ENCODE results near the gene LYVE1. TPM values are rescaled to one million over a fixed set of nuclear protein-coding genes. Genes with fewer than 3 reads are reported as not detected.

Gene LYVE1
- total RNA-seq, 1 donor from 2014 or later: 0.27 TPM

DNA sequence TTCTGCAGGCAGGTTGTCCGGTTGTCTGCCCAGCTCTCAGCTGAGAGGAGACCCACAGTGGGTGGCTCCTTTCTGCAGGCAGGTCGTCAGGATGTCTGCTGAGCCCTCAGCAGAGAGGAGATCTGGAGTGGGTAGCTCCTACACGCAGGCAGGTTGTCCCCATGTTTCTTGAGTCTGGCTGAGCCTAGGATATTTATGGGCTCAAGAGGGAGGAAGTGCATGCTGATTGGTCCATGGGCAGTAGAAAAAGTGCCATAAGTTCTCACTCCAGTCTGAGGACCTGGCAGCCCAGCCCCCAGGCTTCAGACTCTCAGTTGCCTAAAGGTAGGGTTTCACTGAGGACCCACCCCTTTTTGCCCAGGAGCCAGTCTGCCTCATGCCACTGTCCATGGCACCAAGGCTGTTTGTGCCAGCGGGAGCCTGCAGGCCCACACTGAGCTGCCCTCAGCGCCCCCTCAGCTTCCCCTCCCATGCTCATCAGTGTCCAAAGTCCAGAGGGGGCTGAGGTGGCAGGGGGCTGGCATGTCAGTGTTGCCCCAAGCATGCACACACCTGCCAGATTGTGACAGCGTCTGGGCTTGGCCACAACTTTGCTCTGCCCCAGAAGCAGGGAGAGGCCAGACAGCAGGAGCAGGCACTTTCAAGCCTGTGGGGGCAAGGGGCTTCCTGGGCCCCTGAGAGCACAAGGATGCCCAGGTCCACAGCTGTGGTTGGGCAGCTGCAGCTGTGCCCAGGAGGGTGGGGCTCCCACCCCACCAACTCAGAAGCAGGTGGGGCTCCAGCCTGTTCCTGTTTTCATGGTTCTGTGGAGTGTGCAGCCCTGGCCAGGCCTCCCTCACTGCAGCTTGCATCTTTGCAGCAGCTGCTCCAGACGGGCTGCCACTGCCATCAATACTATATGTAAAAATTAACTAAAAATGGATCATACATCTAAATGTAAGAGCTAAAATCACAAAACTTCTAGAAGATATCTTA lies 23.7 kb downstream of the LYVE1 start:
- Histone ChIP-seq H3K4me2 (ENCODE audit: low read length) (no peak overlapping the region), H3K9me3 (ENCODE audit: insufficient read depth, low read depth, low read length) (no peaks in the 10 kb centered on the region), H3K4me1 (ENCODE audit: insufficient read depth, low read length) (peaks cover 5% of the 10 kb centered on the region), H3K27ac (ENCODE audit: low read depth, low read length) (no peak overlapping the region), H3K9ac (ENCODE audit: low read length) (no peak overlapping the region), H3K4me3 (ENCODE audit: insufficient read depth, low read depth, low read length) (no peak overlapping the region), H3K27me3 (ENCODE audit: insufficient read depth, low read length) (no peaks in the 10 kb centered on the region), H3K36me3 (ENCODE audit: insufficient read depth, low read length) (no peaks in the 10 kb centered on the region), H4K20me1 (ENCODE audit: insufficient read depth, low read length) (no peaks in the 10 kb centered on the region), H2AFZ (ENCODE audit: low read depth, low read length) (no peak overlapping the region), H3K79me2 (ENCODE audit: insufficient read depth, low read length) (peaks cover 8% of the 10 kb centered on the region)
- TF ChIP-seq, protein P1, sequence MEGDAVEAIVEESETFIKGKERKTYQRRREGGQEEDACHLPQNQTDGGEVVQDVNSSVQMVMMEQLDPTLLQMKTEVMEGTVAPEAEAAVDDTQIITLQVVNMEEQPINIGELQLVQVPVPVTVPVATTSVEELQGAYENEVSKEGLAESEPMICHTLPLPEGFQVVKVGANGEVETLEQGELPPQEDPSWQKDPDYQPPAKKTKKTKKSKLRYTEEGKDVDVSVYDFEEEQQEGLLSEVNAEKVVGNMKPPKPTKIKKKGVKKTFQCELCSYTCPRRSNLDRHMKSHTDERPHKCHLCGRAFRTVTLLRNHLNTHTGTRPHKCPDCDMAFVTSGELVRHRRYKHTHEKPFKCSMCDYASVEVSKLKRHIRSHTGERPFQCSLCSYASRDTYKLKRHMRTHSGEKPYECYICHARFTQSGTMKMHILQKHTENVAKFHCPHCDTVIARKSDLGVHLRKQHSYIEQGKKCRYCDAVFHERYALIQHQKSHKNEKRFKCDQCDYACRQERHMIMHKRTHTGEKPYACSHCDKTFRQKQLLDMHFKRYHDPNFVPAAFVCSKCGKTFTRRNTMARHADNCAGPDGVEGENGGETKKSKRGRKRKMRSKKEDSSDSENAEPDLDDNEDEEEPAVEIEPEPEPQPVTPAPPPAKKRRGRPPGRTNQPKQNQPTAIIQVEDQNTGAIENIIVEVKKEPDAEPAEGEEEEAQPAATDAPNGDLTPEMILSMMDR (IDR thresholded peaks at IDR 0.05; ENCODE audit: insufficient read depth, low read depth, low read length): no peak
- no peak for TF ChIP-seq EZH2 (IDR thresholded peaks at IDR 0.05; ENCODE audit: insufficient read depth, low read length)
- Mint-ChIP-seq H3K4me1 (ENCODE audit: low read depth, unreplicated experiment) (peaks cover 4% of the 10 kb centered on the region), H3K36me3 (ENCODE audit: low read depth, unreplicated experiment) (no peaks in the 10 kb centered on the region), H3K27me3 (ENCODE audit: low read depth, unreplicated experiment) (peaks cover 4% of the 10 kb centered on the region), H3K4me3 (ENCODE audit: unreplicated experiment) (no peak overlapping the region), H3K27ac (ENCODE audit: unreplicated experiment) (no peak overlapping the region), H3K9me3 (ENCODE audit: unreplicated experiment) (no peaks in the 10 kb centered on the region)
- DNase-seq (ENCODE audit: low read depth) (no peak), FAIRE-seq (no peak)

DNA sequence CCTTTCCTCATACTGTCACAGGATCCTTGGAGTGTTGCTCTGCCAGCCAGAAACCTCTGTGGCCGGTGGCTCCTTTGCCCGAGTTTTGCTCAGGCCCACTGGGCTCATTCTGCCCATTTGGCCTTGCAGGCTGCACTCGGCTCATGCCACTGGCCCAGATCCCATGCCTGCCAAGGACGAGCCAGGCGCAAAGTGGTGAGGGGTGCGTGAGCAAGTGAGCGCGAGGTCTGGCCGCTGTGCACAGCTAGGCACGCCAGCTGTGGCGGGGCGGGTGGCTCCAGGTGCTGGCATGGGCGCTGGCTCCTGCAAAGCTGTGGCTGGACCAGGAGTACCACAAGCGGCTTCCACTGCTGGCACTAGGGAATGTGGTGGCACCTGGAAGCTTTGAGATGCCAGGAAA lies 24.7 kb downstream of the LYVE1 start:
- DNase-seq (ENCODE audit: low read depth): no peak
- FAIRE-seq: no peak

More for the DNA sequence above, 24.7 kb downstream of the LYVE1 start:
- Mint-ChIP-seq H3K27ac (ENCODE audit: unreplicated experiment) (no peak overlapping the region), H3K4me1 (ENCODE audit: low read depth, unreplicated experiment) (peaks cover 6% of the 10 kb centered on the region), H3K36me3 (ENCODE audit: low read depth, unreplicated experiment) (no peaks in the 10 kb centered on the region), H3K4me3 (ENCODE audit: unreplicated experiment) (no peak overlapping the region), H3K9me3 (ENCODE audit: unreplicated experiment) (no peaks in the 10 kb centered on the region), H3K27me3 (ENCODE audit: low read depth, unreplicated experiment) (peaks cover 4% of the 10 kb centered on the region)
- Histone ChIP-seq H3K27me3 (ENCODE audit: insufficient read depth, low read length) (no peaks in the 10 kb centered on the region), H3K4me2 (ENCODE audit: low read length) (no peak overlapping the region), H3K4me3 (ENCODE audit: insufficient read depth, low read depth, low read length) (no peak overlapping the region), H3K79me2 (ENCODE audit: insufficient read depth, low read length) (peaks cover 12% of the 10 kb centered on the region), H4K20me1 (ENCODE audit: insufficient read depth, low read length) (no peaks in the 10 kb centered on the region), H3K9me3 (ENCODE audit: insufficient read depth, low read depth, low read length) (no peaks in the 10 kb centered on the region), H3K27ac (ENCODE audit: low read depth, low read length) (no peak overlapping the region), H3K36me3 (ENCODE audit: insufficient read depth, low read length) (no peaks in the 10 kb centered on the region), H2AFZ (ENCODE audit: low read depth, low read length) (no peak overlapping the region), H3K4me1 (ENCODE audit: insufficient read depth, low read length) (peaks cover 6% of the 10 kb centered on the region), H3K9ac (ENCODE audit: low read length) (no peak overlapping the region)
- no peak for TF ChIP-seq EZH2 (IDR thresholded peaks at IDR 0.05; ENCODE audit: insufficient read depth, low read length)
- TF ChIP-seq, protein P1 (IDR thresholded peaks at IDR 0.05; ENCODE audit: insufficient read depth, low read depth, low read length): no peak

Data from astrocyte (in vitro differentiated cells and primary cell).